H9 (cell line): ENCODE measurements around the gene CHAMP1. TPM values are rescaled to one million over a fixed set of nuclear protein-coding genes. Genes with fewer than 3 reads are reported as not detected.

Experiments used
- DNase-seq: peaks from one replicate; pipeline ENCODE4 v3.0.0-alpha.2; 2017
- H2AFZ ChIP-seq: one replicate; pipeline ENCODE4 v1.6.1; 2013; ENCODE audit warnings: mild to moderate bottlenecking, low read length, control low read depth, moderate library complexity
- H2AK5ac ChIP-seq: 2 replicates; pipeline ENCODE4 v1.6.1; 2013; ENCODE audit warnings: low read length, control low read depth, mixed read lengths; ENCODE audit not compliant: insufficient read length
- H2BK120ac ChIP-seq: one replicate; pipeline ENCODE4 v1.6.1; 2013; ENCODE audit warnings: low read depth, mild to moderate bottlenecking, low read length, control low read depth, inconsistent platforms; ENCODE audit not compliant: poor library complexity, severe bottlenecking
- H2BK12ac ChIP-seq: 2 replicates; pipeline ENCODE4 v1.6.1; 2013; ENCODE audit warnings: low read length, control low read depth, mixed read lengths, low read depth; ENCODE audit not compliant: insufficient read length
- H2BK15ac ChIP-seq: 2 replicates; pipeline ENCODE4 v1.6.1; 2013; ENCODE audit warnings: low read depth, low read length, control low read depth
- H2BK20ac ChIP-seq: one replicate; pipeline ENCODE4 v1.6.1; 2013; ENCODE audit warnings: low read depth, mild to moderate bottlenecking, low read length, control low read depth, inconsistent platforms; ENCODE audit not compliant: poor library complexity, severe bottlenecking
- H2BK5ac ChIP-seq: 2 replicates; pipeline ENCODE4 v1.6.1; 2013; ENCODE audit warnings: low read length, control low read depth, mixed read lengths; ENCODE audit not compliant: insufficient read length
- H3K14ac ChIP-seq: 2 replicates; pipeline ENCODE4 v1.6.1; 2013; ENCODE audit warnings: low read length, control low read depth; ENCODE audit not compliant: insufficient read depth
- H3K18ac ChIP-seq: 2 replicates; pipeline ENCODE4 v1.6.1; 2013; ENCODE audit warnings: low read depth, mild to moderate bottlenecking, mixed read lengths, low read length, control low read depth; ENCODE audit not compliant: insufficient read length
- H3K23ac ChIP-seq: 2 replicates; pipeline ENCODE4 v1.6.1; 2013; ENCODE audit warnings: low read length, control low read depth, mixed read lengths, low read depth; ENCODE audit not compliant: insufficient read length
- H3K23me2 ChIP-seq: 2 replicates; pipeline ENCODE4 v1.6.1; 2013; ENCODE audit warnings: low read depth, mild to moderate bottlenecking, mixed read lengths, low read length, control low read depth; ENCODE audit not compliant: insufficient read length, poor library complexity, severe bottlenecking
- H3K27ac ChIP-seq: 2 replicates; pipeline ENCODE4 v1.5.1; 2013; ENCODE audit warnings: low read length, control low read depth, mixed read lengths, low read depth; ENCODE audit not compliant: insufficient read length
- H3K27me3 ChIP-seq: 2 replicates; pipeline ENCODE4 v1.6.1; 2013; ENCODE audit warnings: low read length, control low read depth, inconsistent platforms; ENCODE audit not compliant: insufficient read depth
- H3K4ac ChIP-seq: 2 replicates; pipeline ENCODE4 v1.6.1; 2013; ENCODE audit warnings: low read depth, mild to moderate bottlenecking, control low read depth, inconsistent platforms, low read length, moderate library complexity
- H3K4me1 ChIP-seq: 2 replicates; pipeline ENCODE4 v1.6.1; 2013; ENCODE audit warnings: low read length, control low read depth, inconsistent platforms; ENCODE audit not compliant: insufficient read depth
- H3K4me2 ChIP-seq: 2 replicates; pipeline ENCODE4 v1.6.1; 2013; ENCODE audit warnings: low read length, control low read depth, mixed read lengths; ENCODE audit not compliant: insufficient read length, insufficient read depth
- H3K56ac ChIP-seq: 2 replicates; pipeline ENCODE4 v1.6.1; 2013; ENCODE audit warnings: low read depth, mild to moderate bottlenecking, mixed read lengths, low read length, control low read depth; ENCODE audit not compliant: insufficient read length
- H3K79me1 ChIP-seq: 2 replicates; pipeline ENCODE4 v1.6.1; 2013; ENCODE audit warnings: low read depth, mild to moderate bottlenecking, moderate library complexity, low read length, control low read depth, inconsistent platforms; ENCODE audit not compliant: insufficient read depth, poor library complexity, severe bottlenecking
- H3K79me2 ChIP-seq: 2 replicates; pipeline ENCODE4 v1.6.1; 2013; ENCODE audit warnings: low read length, control low read depth, inconsistent platforms; ENCODE audit not compliant: insufficient read depth
- H3K9ac ChIP-seq: 2 replicates; pipeline ENCODE4 v1.6.1; 2013; ENCODE audit warnings: low read length, control low read depth, mixed read lengths; ENCODE audit not compliant: insufficient read length; ENCODE audit errors: extremely low read depth
- H3K9me3 ChIP-seq: one replicate; pipeline ENCODE4 v1.6.1; 2013; ENCODE audit warnings: low read depth, low read length, inconsistent platforms; ENCODE audit not compliant: control insufficient read depth
- H3T11ph ChIP-seq: one replicate; pipeline ENCODE4 v1.6.1; 2013; ENCODE audit warnings: mild to moderate bottlenecking, low read length, control low read depth, inconsistent platforms
- H4K20me1 ChIP-seq: one replicate; pipeline ENCODE4 v1.6.1; 2013; ENCODE audit not compliant: control insufficient read depth, insufficient read length, insufficient read depth
- H4K5ac ChIP-seq: 2 replicates; pipeline ENCODE4 v1.6.1; 2013; ENCODE audit warnings: low read depth, mild to moderate bottlenecking, mixed read lengths, low read length, control low read depth; ENCODE audit not compliant: insufficient read length
- H4K8ac ChIP-seq: replicated peaks from 2 replicates; pipeline ENCODE4 v1.6.1; 2013; ENCODE audit warnings: low read length, control low read depth, mixed read lengths, low read depth; ENCODE audit not compliant: insufficient read length
- H4K91ac ChIP-seq: 2 replicates; pipeline ENCODE4 v1.6.1; 2013; ENCODE audit warnings: low read depth, mild to moderate bottlenecking, moderate library complexity, mixed read lengths, low read length, control low read depth; ENCODE audit not compliant: insufficient read length
- H3K27ac Mint-ChIP-seq, 3 experiments: 2 replicates in 2 of 3; 3 replicates in 1 of 3; pipeline ENCODE4 v1.8.0; 2020 to 2021; ENCODE audit warnings: mixed read lengths in 3 of 3, mild to moderate bottlenecking in 1 of 3, moderate library complexity in 1 of 3
- H3K27me3 Mint-ChIP-seq: 2 replicates; pipeline ENCODE4 v1.8.0; 2021; ENCODE audit warnings: low read depth, mild to moderate bottlenecking, moderate library complexity, mixed read lengths
- H3K36me3 Mint-ChIP-seq, 3 experiments: 2 replicates in 2 of 3; 3 replicates in 1 of 3; pipeline ENCODE4 v1.8.0; 2020 to 2021; ENCODE audit warnings: low read depth in 3 of 3, mixed read lengths in 3 of 3; ENCODE audit not compliant: insufficient read depth in 1 of 3
- H3K4me1 Mint-ChIP-seq, 2 experiments: 2 replicates each; pipeline ENCODE4 v1.8.0; 2020; ENCODE audit warnings: mixed read lengths in 2 of 2
- H3K4me3 Mint-ChIP-seq, 2 experiments: 2 replicates in 1 of 2; 3 replicates in 1 of 2; pipeline ENCODE4 v1.8.0; 2020 to 2021; ENCODE audit warnings: mild to moderate bottlenecking in 2 of 2, mixed read lengths in 2 of 2, moderate library complexity in 1 of 2
- H3K9me3 Mint-ChIP-seq, 2 experiments: 2 replicates in 1 of 2; 3 replicates in 1 of 2; pipeline ENCODE4 v1.8.0; 2020; ENCODE audit warnings: mild to moderate bottlenecking in 2 of 2, mixed read lengths in 2 of 2, moderate library complexity in 1 of 2
- CTCF ChIP-seq: fragments of 200-600 bp; sonication (generic); conservative IDR thresholded peaks from 3 replicates; pipeline ENCODE4 v1.8.0; 2021; ENCODE audit warnings: antibody characterized with exemption, mild to moderate bottlenecking
- WGBS: extraction: QIAGEN DNeasy Blood & Tissue Kit; methylation state at CpG from one replicate; pipeline ENCODE4 v1.1.7; 2013; ENCODE audit warnings: missing lambda C conversion rate, low lambda C conversion rate, mixed read lengths; ENCODE audit not compliant: insufficient read length; ENCODE audit errors: extremely low coverage; 5-methylcytosine and 5-hydroxymethylcytosine counted together
- total RNA-seq: library from RNA; stranded (reverse); gene quantifications from 2 replicates; pipeline ENCODE4 v1.2.1, GENCODE V29; 2021

The CHAMP1 gene
- total RNA-seq, 1 experiment from 2014 or later = 62.1 TPM

DNA sequence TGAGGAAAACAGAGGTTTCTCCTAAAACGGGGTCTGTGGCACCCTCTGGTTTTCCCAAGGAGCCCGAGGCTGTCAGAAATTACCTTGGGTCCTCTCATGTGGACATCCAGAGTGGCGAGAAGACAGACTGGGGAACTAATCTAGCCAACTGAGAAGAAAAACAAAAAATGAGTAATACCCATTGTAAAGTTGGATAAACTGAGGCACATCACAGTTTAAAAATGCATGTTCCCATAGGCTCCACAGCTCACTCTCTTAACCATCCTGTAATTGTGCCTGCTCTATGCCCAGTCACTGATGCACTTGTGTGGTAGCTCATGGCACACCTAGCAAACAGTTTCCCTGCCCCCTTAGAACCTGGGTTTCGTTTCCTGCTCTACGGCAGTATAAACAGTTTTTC is 48.1 kb upstream of the CHAMP1 start:
- Histone ChIP-seq H3K9ac (no peak overlapping the region), H2BK15ac (no peak overlapping the region), H2BK5ac (no peak overlapping the region), H2BK120ac (no peak overlapping the region), H2AFZ (no peak overlapping the region), H3K23me2 (no peaks in the 10 kb centered on the region), H2BK20ac (no peak overlapping the region), H3K23ac (no peak overlapping the region), H3K14ac (no peak overlapping the region), H4K91ac (no peak overlapping the region), H3K79me1 (no peaks in the 10 kb centered on the region), H3K4ac (no peak overlapping the region), H3K4me1 (no peaks in the 10 kb centered on the region), H4K5ac (no peak overlapping the region), H3K56ac (no peak overlapping the region), H3K18ac (no peak overlapping the region), H3K27ac (no peak overlapping the region), H3T11ph (no peak overlapping the region), H3K79me2 (no peaks in the 10 kb centered on the region), H3K4me2 (no peak overlapping the region), H2AK5ac (no peak overlapping the region), H4K20me1 (no peaks in the 10 kb centered on the region), H3K9me3 (no peaks in the 10 kb centered on the region), H4K8ac (no peak overlapping the region), H2BK12ac (no peak overlapping the region), H3K27me3 (no peaks in the 10 kb centered on the region)
- TF ChIP-seq CTCF = no peak
- no CpG with 5 or more reads among the region's 5 CpGs for WGBS
- no peak overlapping the region for H3K27ac Mint-ChIP-seq
- H3K36me3 Mint-ChIP-seq = peaks cover 58 to 86% (median 83%) of the 10 kb centered on the region in 3 experiments
- no peak for DNase-seq
- no peaks in the 10 kb centered on the region for H3K9me3 Mint-ChIP-seq
- no peaks in the 10 kb centered on the region; the same call in 1 of the 2 replicates for H3K27me3 Mint-ChIP-seq
- H3K4me1 Mint-ChIP-seq = no peaks in the 10 kb centered on the region
- no peak overlapping the region for H3K4me3 Mint-ChIP-seq
